ENCODE results near the gene ZCCHC18.
"Not testable (repeated sequence)": the region's sequence is repeated elsewhere in the genome, so short reads cannot be mapped to it uniquely, and the experiment has no call there.

The ZCCHC18 gene

GRCh38 chrX:104112326-104112951, at the start of gene ZCCHC18:
Gene ZCCHC18 (plus strand): TSS chrX:104112523. CDS start chrX:104114112, 1,589 bp downstream.
- Histone ChIP-seq H4K20me1 (ENCODE audit: insufficient read depth, low read length) (no peaks in the 10 kb centered on the region), H2AFZ (ENCODE audit: low read length) (no peak within 1 kb of the TSS), H3K4me2 (ENCODE audit: low read length) (peak within 1 kb of the TSS; percentile 54), H3K27ac (ENCODE audit: low read depth, low read length, poor library complexity, severe bottlenecking) (no peak within 1 kb of the TSS), H3K79me2 (ENCODE audit: insufficient read depth, low read length) (no peaks in the 10 kb centered on the region), H3K9ac (ENCODE audit: low read length) (peak within 1 kb of the TSS; percentile 48; the same call in 1 of the 2 replicates), H3K4me3 (ENCODE audit: low read depth, low read length, poor library complexity, severe bottlenecking) (peak within 1 kb of the TSS; percentile 53), H3K4me1 (ENCODE audit: insufficient read depth, low read length, severe bottlenecking) (no peaks in the 10 kb centered on the region), H3F3A (ENCODE audit: insufficient read depth, low read length) (no peaks in the 10 kb centered on the region), H3K36me3 (ENCODE audit: insufficient read depth, low read length) (no peaks in the 10 kb centered on the region), H3K9me2 (ENCODE audit: low read depth, low read length) (no peaks in the 10 kb centered on the region), H3K9me3 (ENCODE audit: low read length) (no peaks in the 10 kb centered on the region), H3K27me3 (ENCODE audit: insufficient read depth, low read length) (no peaks in the 10 kb centered on the region)
- TF ChIP-seq CTCF (IDR thresholded peaks at IDR 0.05; ENCODE audit: low read length) (no peak), EZH2 (IDR thresholded peaks at IDR 0.05; ENCODE audit: borderline replicate concordance, low read length) (no peak)

DNA sequence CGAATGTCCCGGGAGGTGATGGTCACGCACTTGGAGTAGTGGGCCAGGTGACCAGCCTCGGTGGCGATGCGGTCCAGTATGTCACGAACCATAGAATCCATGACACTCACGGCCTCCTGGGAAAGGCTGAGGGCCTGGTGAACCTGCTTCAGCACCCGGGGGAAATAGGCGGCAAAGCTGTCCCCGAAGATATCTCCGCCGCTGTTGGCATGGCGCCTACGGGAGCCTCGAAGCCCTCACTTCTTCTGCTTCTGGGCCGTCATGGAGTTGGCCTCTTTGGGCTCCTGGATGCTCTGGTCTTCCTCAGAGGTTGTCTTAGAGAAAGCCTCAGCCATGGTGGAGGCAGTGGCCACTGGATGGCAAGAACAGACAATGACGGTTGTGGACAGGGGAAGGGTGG, 49.7 kb upstream of the ZCCHC18 start:
- not testable (repeated sequence) for H3F3A ChIP-seq (ENCODE audit: insufficient read depth, low read length); H3K9me2 ChIP-seq (ENCODE audit: low read depth, low read length); H2AFZ ChIP-seq (ENCODE audit: low read length); H3K9ac ChIP-seq (ENCODE audit: low read length); H3K4me3 ChIP-seq (ENCODE audit: low read depth, low read length, poor library complexity, severe bottlenecking); H3K36me3 ChIP-seq (ENCODE audit: insufficient read depth, low read length); H3K79me2 ChIP-seq (ENCODE audit: insufficient read depth, low read length); H3K9me3 ChIP-seq (ENCODE audit: low read length); H3K4me2 ChIP-seq (ENCODE audit: low read length); H3K4me1 ChIP-seq (ENCODE audit: insufficient read depth, low read length, severe bottlenecking); H3K27ac ChIP-seq (ENCODE audit: low read depth, low read length, poor library complexity, severe bottlenecking); H4K20me1 ChIP-seq (ENCODE audit: insufficient read depth, low read length); H3K27me3 ChIP-seq (ENCODE audit: insufficient read depth, low read length)

DNA sequence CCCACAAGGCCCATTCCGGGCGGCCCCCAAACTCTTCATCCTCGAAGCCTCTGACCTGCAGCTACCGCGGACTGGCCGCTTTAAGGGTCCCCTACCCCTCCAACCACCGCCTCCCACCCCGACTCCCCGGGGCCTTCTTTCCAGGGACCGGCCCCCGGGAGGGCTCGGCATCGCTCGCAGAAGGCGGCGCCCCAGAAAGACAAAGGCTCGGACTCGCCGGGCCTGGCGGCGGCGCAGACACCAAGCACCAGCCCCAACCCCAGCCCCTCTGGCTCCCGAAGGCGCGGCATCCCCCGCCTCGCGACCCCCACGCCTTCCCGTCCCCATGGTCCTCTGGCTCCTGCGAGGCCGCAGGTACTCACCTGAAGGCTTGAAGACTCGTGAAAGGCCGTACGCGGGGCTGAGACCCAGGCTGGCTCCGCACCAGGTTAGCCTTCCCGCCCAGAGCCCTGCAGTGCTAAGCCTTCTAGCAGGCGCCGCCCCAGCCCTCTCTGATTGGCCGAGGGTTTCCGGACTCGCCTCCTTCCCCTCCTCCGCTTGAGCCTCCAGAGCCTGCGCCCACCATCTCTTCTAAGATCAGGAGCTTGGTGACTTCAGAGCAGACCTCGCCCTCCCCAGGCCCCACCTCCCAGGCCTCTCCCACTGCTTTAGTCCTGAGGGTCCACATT, 36.4 kb upstream of the ZCCHC18 start, which contains the start of gene TMSB15C:
TMSB15C (minus strand) TSS at position 459 of the 668 bp plus-strand sequence.
- not testable (repeated sequence) for H2AFZ ChIP-seq (ENCODE audit: low read length); H3K27me3 ChIP-seq (ENCODE audit: insufficient read depth, low read length); H3K36me3 ChIP-seq (ENCODE audit: insufficient read depth, low read length); H3K4me2 ChIP-seq (ENCODE audit: low read length); H3K4me1 ChIP-seq (ENCODE audit: insufficient read depth, low read length, severe bottlenecking); H3K4me3 ChIP-seq (ENCODE audit: low read depth, low read length, poor library complexity, severe bottlenecking); H3K9me2 ChIP-seq (ENCODE audit: low read depth, low read length); H3K9ac ChIP-seq (ENCODE audit: low read length); H3K9me3 ChIP-seq (ENCODE audit: low read length); H4K20me1 ChIP-seq (ENCODE audit: insufficient read depth, low read length); H3K79me2 ChIP-seq (ENCODE audit: insufficient read depth, low read length); H3F3A ChIP-seq (ENCODE audit: insufficient read depth, low read length); H3K27ac ChIP-seq (ENCODE audit: low read depth, low read length, poor library complexity, severe bottlenecking)

DNA sequence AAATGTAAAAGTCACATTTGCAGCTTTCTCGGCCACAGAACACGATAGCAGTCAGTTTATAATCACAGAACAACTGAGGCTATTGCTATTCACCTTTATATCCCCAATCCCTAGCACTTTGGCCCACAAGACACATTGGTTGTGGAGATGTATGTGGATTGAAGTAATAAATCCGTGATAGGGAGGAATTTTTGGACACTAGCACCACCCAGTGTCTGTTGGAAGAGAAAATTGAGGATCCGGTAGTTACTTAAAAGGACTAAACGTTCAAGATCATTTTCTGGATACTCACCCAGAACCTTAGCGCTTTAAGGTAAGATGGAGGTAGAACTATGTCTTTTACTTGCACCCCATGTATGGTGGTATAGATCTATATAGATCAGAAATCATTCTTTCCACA, 34.5 kb upstream of the ZCCHC18 start:
- not testable (repeated sequence) for H3K9me2 ChIP-seq (ENCODE audit: low read depth, low read length); H3K4me1 ChIP-seq (ENCODE audit: insufficient read depth, low read length, severe bottlenecking); H3K79me2 ChIP-seq (ENCODE audit: insufficient read depth, low read length); H3K27me3 ChIP-seq (ENCODE audit: insufficient read depth, low read length); H2AFZ ChIP-seq (ENCODE audit: low read length); H3K9me3 ChIP-seq (ENCODE audit: low read length); H3K36me3 ChIP-seq (ENCODE audit: insufficient read depth, low read length); H3F3A ChIP-seq (ENCODE audit: insufficient read depth, low read length); H3K27ac ChIP-seq (ENCODE audit: low read depth, low read length, poor library complexity, severe bottlenecking); H3K4me3 ChIP-seq (ENCODE audit: low read depth, low read length, poor library complexity, severe bottlenecking); H3K9ac ChIP-seq (ENCODE audit: low read length); H3K4me2 ChIP-seq (ENCODE audit: low read length); H4K20me1 ChIP-seq (ENCODE audit: insufficient read depth, low read length)

All from OCI-LY1 (cell line).